GM23338 (cell line): ENCODE measurements around the gene AGO4. TPM values are rescaled to one million over a fixed set of nuclear protein-coding genes. Genes with fewer than 3 reads are reported as not detected.

Experiments used
- ATAC-seq: fragments of 200-7000 bp; cut with Tn5 transposase; 3 replicates; pipeline ENCODE4 v1.9.1; 2020
- DNase-seq: peaks from one replicate; pipeline ENCODE4 v3.0.0-alpha.2; 2015; ENCODE audit warnings: low spot score
- H2AFZ ChIP-seq: fragments of 200-600 bp; sonication (generic); 2 replicates; pipeline ENCODE4 v1.8.0; 2016; ENCODE audit warnings: antibody characterized with exemption, mild to moderate bottlenecking, moderate library complexity
- H3F3A ChIP-seq: fragments of 200-600 bp; sonication (generic); replicated peaks from 2 replicates; pipeline ENCODE4 v1.8.0; 2017; ENCODE audit warnings: antibody characterized with exemption, mixed run types, low read depth
- H3K27ac ChIP-seq: fragments of 200-600 bp; sonication (generic); 2 replicates; pipeline ENCODE4 v1.6.1; 2016; ENCODE audit warnings: low read depth
- H3K27me3 ChIP-seq: fragments of 200-600 bp; sonication (generic); 2 replicates; pipeline ENCODE4 v1.8.0; 2016; ENCODE audit warnings: mild to moderate bottlenecking, mixed run types, moderate library complexity; ENCODE audit not compliant: insufficient read depth
- H3K36me3 ChIP-seq: fragments of 200-600 bp; sonication (generic); 2 replicates; pipeline ENCODE4 v1.8.0; 2016; ENCODE audit warnings: mild to moderate bottlenecking; ENCODE audit not compliant: insufficient read depth
- H3K4me1 ChIP-seq: fragments of 200-600 bp; sonication (generic); 2 replicates; pipeline ENCODE4 v1.8.0; 2016; ENCODE audit warnings: mild to moderate bottlenecking, moderate library complexity; ENCODE audit not compliant: insufficient read depth
- H3K4me2 ChIP-seq: fragments of 200-600 bp; sonication (generic); 2 replicates; pipeline ENCODE4 v1.7.1; 2017; ENCODE audit warnings: mixed run types
- H3K4me3 ChIP-seq: fragments of 200-600 bp; sonication (generic); 2 replicates; pipeline ENCODE4 v1.6.1; 2016; ENCODE audit warnings: mixed run types
- H3K79me2 ChIP-seq: fragments of 200-600 bp; sonication (generic); replicated peaks from 2 replicates; pipeline ENCODE4 v1.8.0; 2017; ENCODE audit warnings: mild to moderate bottlenecking; ENCODE audit not compliant: insufficient read depth
- H3K9me2 ChIP-seq: fragments of 200-600 bp; sonication (generic); 2 replicates; pipeline ENCODE4 v1.8.0; 2017; ENCODE audit not compliant: insufficient read depth
- H4K20me1 ChIP-seq: fragments of 200-600 bp; sonication (generic); replicated peaks from 2 replicates; pipeline ENCODE4 v1.8.0; 2017; ENCODE audit warnings: mild to moderate bottlenecking; ENCODE audit not compliant: insufficient read depth
- H3K27ac Mint-ChIP-seq: 2 replicates; pipeline ENCODE4 v1.8.0; 2020; ENCODE audit warnings: inconsistent platforms, mild to moderate bottlenecking, moderate library complexity, mixed read lengths
- H3K27me3 Mint-ChIP-seq: 3 replicates; pipeline ENCODE4 v1.8.0; 2022; ENCODE audit warnings: low read depth, mild to moderate bottlenecking, moderate library complexity, mixed read lengths, inconsistent platforms; ENCODE audit not compliant: insufficient read depth, poor library complexity
- H3K36me3 Mint-ChIP-seq: 3 replicates; pipeline ENCODE4 v1.8.0; 2021; ENCODE audit warnings: low read depth, mild to moderate bottlenecking, inconsistent platforms, moderate library complexity, mixed read lengths
- H3K4me1 Mint-ChIP-seq: 3 replicates; pipeline ENCODE4 v1.8.0; 2020; ENCODE audit warnings: mild to moderate bottlenecking, inconsistent platforms, mixed read lengths
- H3K4me3 Mint-ChIP-seq: 3 replicates; pipeline ENCODE4 v1.8.0; 2021; ENCODE audit warnings: moderate library complexity, mild to moderate bottlenecking, inconsistent platforms, mixed read lengths
- H3K9me3 Mint-ChIP-seq: 3 replicates; pipeline ENCODE4 v1.8.0; 2020; ENCODE audit warnings: moderate library complexity, mild to moderate bottlenecking, inconsistent platforms, mixed read lengths
- EZH2 ChIP-seq: fragments of 200-600 bp; sonication (generic); IDR thresholded peaks from one replicate; pipeline ENCODE4 v1.8.0; 2017; ENCODE audit warnings: antibody characterized with exemption, mild to moderate bottlenecking, low read depth; ENCODE audit not compliant: unreplicated experiment
- JUNB ChIP-seq: IDR thresholded peaks from one replicate; pipeline ENCODE4 v1.6.1; 2016; ENCODE audit warnings: antibody characterized with exemption; ENCODE audit not compliant: unreplicated experiment
- STAT1 ChIP-seq: IDR thresholded peaks from one replicate; pipeline ENCODE4 v1.6.1; 2016; ENCODE audit warnings: antibody characterized with exemption; ENCODE audit not compliant: unreplicated experiment
- ZNF114 ChIP-seq: fragments of 250-450 bp; sonication (Bioruptor Pico); IDR thresholded peaks from 2 replicates; pipeline ENCODE4 v1.5.0; 2020; ENCODE audit warnings: mild to moderate bottlenecking, moderate library complexity
- polyA plus RNA-seq: library from polyadenylated mRNA; unstranded; fragments of >200 nt; fragmentation: Nextera tagmentation; extraction: Ambion mirVana; gene quantifications from 2 replicates; pipeline ENCODE4 v1.2.1, GENCODE V29; 2016
- total RNA-seq: library from RNA; depleted of rRNA; stranded (reverse); fragments of >200 nt; shearing (Covaris generic); gene quantifications from 2 replicates; pipeline ENCODE4 v1.2.3, GENCODE V29; 2014; rRNA removed
- TF ChIP-seq, protein P1 (sequence below): fragments of 250-450 bp; sonication (Bioruptor Pico); IDR thresholded peaks from 2 replicates; pipeline ENCODE4 v1.5.0; 2020; ENCODE audit warnings: mild to moderate bottlenecking, moderate library complexity
- TF ChIP-seq, protein P2 (sequence below), 2 experiments: fragments of 200-600 bp in 1 of 2; sonication (generic) in 1 of 2; conservative IDR thresholded peaks; 2 replicates each; pipeline versions ENCODE4 v1.5.1 to v1.6.1; 2016 to 2017; ENCODE audit warnings: antibody characterized with exemption in 2 of 2, low read depth in 2 of 2, mild to moderate bottlenecking in 2 of 2, moderate library complexity in 1 of 2

Gene AGO4
- total and polyA plus RNA-seq, 2 experiments from 2014 or later = 1.7 to 9.7 TPM

DNA sequence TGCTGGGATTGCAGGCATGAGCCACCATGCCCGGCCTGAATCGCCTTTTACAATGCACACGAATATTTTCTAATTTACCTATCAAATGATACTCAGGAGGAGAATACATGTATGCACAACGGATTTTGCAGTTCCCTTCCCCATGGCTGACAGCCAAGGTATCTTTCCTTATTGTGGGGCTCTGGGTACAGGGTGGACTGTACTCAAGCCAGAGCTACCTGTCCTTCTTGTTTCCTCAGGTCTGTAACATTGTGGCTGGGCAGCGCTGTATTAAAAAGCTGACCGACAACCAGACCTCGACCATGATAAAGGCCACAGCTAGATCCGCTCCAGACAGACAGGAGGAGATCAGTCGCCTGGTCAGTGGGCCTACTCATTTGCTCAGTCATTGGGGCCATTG lies 93.4 kb downstream of the AGO4 start (continued):
- TF ChIP-seq, protein P1, sequence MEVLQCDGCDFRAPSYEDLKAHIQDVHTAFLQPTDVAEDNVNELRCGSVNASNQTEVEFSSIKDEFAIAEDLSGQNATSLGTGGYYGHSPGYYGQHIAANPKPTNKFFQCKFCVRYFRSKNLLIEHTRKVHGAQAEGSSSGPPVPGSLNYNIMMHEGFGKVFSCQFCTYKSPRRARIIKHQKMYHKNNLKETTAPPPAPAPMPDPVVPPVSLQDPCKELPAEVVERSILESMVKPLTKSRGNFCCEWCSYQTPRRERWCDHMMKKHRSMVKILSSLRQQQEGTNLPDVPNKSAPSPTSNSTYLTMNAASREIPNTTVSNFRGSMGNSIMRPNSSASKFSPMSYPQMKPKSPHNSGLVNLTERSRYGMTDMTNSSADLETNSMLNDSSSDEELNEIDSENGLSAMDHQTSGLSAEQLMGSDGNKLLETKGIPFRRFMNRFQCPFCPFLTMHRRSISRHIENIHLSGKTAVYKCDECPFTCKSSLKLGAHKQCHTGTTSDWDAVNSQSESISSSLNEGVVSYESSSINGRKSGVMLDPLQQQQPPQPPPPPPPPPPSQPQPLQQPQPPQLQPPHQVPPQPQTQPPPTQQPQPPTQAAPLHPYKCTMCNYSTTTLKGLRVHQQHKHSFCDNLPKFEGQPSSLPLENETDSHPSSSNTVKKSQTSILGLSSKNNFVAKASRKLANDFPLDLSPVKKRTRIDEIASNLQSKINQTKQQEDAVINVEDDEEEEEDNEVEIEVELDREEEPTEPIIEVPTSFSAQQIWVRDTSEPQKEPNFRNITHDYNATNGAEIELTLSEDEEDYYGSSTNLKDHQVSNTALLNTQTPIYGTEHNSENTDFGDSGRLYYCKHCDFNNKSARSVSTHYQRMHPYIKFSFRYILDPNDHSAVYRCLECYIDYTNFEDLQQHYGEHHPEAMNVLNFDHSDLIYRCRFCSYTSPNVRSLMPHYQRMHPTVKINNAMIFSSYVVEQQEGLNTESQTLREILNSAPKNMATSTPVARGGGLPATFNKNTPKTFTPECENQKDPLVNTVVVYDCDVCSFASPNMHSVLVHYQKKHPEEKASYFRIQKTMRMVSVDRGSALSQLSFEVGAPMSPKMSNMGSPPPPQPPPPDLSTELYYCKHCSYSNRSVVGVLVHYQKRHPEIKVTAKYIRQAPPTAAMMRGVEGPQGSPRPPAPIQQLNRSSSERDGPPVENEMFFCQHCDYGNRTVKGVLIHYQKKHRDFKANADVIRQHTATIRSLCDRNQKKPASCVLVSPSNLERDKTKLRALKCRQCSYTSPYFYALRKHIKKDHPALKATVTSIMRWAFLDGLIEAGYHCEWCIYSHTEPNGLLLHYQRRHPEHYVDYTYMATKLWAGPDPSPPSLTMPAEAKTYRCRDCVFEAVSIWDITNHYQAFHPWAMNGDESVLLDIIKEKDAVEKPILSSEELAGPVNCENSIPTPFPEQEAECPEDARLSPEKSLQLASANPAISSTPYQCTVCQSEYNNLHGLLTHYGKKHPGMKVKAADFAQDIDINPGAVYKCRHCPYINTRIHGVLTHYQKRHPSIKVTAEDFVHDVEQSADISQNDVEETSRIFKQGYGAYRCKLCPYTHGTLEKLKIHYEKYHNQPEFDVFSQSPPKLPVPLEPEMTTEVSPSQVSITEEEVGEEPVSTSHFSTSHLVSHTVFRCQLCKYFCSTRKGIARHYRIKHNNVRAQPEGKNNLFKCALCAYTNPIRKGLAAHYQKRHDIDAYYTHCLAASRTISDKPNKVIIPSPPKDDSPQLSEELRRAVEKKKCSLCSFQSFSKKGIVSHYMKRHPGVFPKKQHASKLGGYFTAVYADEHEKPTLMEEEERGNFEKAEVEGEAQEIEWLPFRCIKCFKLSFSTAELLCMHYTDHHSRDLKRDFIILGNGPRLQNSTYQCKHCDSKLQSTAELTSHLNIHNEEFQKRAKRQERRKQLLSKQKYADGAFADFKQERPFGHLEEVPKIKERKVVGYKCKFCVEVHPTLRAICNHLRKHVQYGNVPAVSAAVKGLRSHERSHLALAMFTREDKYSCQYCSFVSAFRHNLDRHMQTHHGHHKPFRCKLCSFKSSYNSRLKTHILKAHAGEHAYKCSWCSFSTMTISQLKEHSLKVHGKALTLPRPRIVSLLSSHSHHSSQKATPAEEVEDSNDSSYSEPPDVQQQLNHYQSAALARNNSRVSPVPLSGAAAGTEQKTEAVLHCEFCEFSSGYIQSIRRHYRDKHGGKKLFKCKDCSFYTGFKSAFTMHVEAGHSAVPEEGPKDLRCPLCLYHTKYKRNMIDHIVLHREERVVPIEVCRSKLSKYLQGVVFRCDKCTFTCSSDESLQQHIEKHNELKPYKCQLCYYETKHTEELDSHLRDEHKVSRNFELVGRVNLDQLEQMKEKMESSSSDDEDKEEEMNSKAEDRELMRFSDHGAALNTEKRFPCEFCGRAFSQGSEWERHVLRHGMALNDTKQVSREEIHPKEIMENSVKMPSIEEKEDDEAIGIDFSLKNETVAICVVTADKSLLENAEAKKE (CRISPR knock-in tag) = no peak
- no peak for TF ChIP-seq EZH2

DNA sequence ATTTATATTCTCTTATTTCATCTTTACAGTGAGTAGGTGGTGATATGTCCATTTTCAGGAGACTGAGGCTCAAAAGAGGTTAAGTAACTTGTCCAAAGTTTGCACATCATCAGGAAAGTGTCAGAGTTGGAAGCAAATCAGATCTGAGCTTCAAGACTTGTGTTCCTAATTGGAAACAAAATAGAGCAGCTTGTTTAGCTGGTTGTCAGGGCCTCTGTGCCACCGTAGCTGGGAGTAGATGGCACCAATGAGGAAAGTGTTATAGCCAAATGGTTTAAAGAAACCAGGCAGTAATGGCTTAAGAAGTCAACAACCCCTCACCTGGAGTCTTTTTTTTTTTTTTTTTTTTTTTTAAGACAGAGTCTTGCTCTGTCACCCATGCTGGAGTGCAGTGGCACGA lies 94.9 kb downstream of the AGO4 start:
- Histone ChIP-seq H3K9me2 (no peaks in the 10 kb centered on the region), H4K20me1 (peaks cover 22% of the 10 kb centered on the region), H3K36me3 (peaks cover 69% of the 10 kb centered on the region), H2AFZ (no peak overlapping the region), H3K79me2 (peaks cover 6% of the 10 kb centered on the region; the same call in 1 of the 2 replicates), H3F3A (0 out of 2 replicates have a peak, but pooled peaks cover 2% of the 10 kb centered on the region), H3K27ac (no peak overlapping the region), H3K4me3 (no peak overlapping the region), H3K4me1 (no peaks in the 10 kb centered on the region), H3K4me2 (no peak overlapping the region), H3K27me3 (no peaks in the 10 kb centered on the region)
- Mint-ChIP-seq H3K4me1 (no peaks in the 10 kb centered on the region), H3K27me3 (peaks cover 2% of the 10 kb centered on the region), H3K4me3 (no peak overlapping the region), H3K9me3 (no peaks in the 10 kb centered on the region), H3K36me3 (peaks cover 83% of the 10 kb centered on the region), H3K27ac (no peak overlapping the region)
- ATAC-seq (no peak), DNase-seq (no peak)
- TF ChIP-seq STAT1 (no peak), JUNB (no peak), EZH2 (no peak), ZNF114 (CRISPR knock-in tag) (no peak)
- TF ChIP-seq, protein P2, sequence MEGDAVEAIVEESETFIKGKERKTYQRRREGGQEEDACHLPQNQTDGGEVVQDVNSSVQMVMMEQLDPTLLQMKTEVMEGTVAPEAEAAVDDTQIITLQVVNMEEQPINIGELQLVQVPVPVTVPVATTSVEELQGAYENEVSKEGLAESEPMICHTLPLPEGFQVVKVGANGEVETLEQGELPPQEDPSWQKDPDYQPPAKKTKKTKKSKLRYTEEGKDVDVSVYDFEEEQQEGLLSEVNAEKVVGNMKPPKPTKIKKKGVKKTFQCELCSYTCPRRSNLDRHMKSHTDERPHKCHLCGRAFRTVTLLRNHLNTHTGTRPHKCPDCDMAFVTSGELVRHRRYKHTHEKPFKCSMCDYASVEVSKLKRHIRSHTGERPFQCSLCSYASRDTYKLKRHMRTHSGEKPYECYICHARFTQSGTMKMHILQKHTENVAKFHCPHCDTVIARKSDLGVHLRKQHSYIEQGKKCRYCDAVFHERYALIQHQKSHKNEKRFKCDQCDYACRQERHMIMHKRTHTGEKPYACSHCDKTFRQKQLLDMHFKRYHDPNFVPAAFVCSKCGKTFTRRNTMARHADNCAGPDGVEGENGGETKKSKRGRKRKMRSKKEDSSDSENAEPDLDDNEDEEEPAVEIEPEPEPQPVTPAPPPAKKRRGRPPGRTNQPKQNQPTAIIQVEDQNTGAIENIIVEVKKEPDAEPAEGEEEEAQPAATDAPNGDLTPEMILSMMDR (conservative IDR thresholded peaks at IDR 0.05; ENCODE audit: low read depth in 2 of 2) = no peak

Other genes starting within 250 kb of the AGO4 start
- gene TFAP2E, start 234.7 kb upstream of the AGO4 start, total RNA-seq = 0.12 and 1.4 TPM in 2 replicates
- 0.34 TPM in 1 of 2 replicates, not detected in the other for gene TFAP2E, start 234.7 kb upstream of the AGO4 start, polyA plus RNA-seq
- 68.2 and 72.2 TPM in 2 replicates for gene PSMB2, start 166.5 kb upstream of the AGO4 start, total RNA-seq
- 147 and 151 TPM in 2 replicates for gene PSMB2, start 166.5 kb upstream of the AGO4 start, polyA plus RNA-seq
- gene C1orf216, start 89.1 kb upstream of the AGO4 start, total RNA-seq = 13.9 and 21.5 TPM in 2 replicates
- gene C1orf216, start 89.1 kb upstream of the AGO4 start, polyA plus RNA-seq = 4.0 and 4.7 TPM in 2 replicates
- 30.4 and 32.5 TPM in 2 replicates for gene CLSPN, start 38.0 kb upstream of the AGO4 start, total RNA-seq
- 43.8 and 46.1 TPM in 2 replicates for gene CLSPN, start 38.0 kb upstream of the AGO4 start, polyA plus RNA-seq
- gene AGO1, start 75.2 kb downstream of the AGO4 start, total RNA-seq = 58.5 and 65.1 TPM in 2 replicates
- gene AGO1, start 75.2 kb downstream of the AGO4 start, polyA plus RNA-seq = 8.6 and 10.6 TPM in 2 replicates
- 27.3 and 28.6 TPM in 2 replicates for gene AGO3, start 123.1 kb downstream of the AGO4 start, total RNA-seq
- 14.1 and 19.2 TPM in 2 replicates for gene AGO3, start 123.1 kb downstream of the AGO4 start, polyA plus RNA-seq